HL-60/S4 treated with retinoic acid at 250 ng/mL for 4 days and 3 days (cell line): ENCODE measurements around the gene C6orf163.

ENCODE experiments used
- in situ Hi-C: fragments of 300-500 bp; cut with MboI; formaldehyde crosslinking; loops from 2 replicates; pipeline ENCODE4 v1.7.0; 2022; ENCODE audit warnings: low sequenced_read_pairs

The C6orf163 gene

GRCh38 chr6:87351583-87351982 lies 7.0 kb downstream of the C6orf163 start:
- in situ Hi-C loops: no loop called here

DNA sequence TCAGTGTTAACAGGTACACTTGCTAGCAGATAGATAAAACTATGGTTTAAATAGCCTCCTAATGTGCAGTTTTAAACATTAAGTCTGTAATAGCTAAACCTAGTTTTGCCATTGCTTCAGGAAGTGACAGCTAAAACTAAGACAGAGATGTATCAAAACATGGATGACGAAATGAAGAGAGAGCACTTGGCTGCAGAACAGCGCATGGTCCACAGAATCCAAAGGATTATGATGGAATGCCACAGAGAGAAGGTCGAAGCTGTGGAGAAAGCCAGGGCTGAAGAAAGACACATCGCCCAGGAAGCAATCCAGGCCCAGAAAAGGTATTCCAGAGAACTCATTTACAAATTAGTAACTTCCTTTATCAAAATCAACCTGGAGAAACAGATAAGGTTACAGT lies 11.6 kb downstream of the C6orf163 start:
- in situ Hi-C loops: no loop called here

DNA sequence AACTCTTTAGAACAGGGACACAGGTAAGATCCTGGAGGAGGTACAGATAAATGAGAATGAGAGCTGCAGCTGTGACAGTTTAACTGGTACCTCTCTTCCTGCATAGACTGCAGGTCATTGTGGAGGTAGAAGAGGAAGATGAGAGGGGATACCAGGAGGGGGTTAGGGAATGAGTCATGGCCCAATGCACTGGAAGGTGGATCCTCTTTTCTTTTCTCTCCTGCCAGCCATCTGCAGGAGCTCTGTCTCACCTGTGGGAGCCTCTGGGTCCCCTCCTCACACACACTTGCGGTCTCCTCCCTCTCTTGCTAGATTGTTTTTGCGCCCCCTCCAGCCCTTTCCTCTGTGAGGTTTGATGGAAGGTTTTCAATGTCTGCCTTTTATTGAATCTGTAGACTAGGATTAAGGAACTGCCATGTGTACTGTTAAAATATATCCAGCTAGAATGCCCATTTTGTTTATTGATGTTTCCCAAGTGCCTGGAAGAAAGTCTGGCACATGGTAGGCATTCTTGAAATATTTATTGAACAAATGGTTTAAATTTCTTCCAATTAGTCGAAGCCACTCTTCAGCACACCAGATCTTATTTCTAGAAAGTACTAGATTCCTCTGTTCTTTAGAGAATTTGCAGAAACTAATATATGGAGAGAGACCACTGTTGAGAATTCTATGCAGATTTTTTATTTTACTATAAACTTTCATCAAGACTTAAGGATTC lies 13.0 kb downstream of the C6orf163 start:
- in situ Hi-C loops: no loop called here

- in situ Hi-C loops: no loop called here
Observed at GRCh38 chr6:87364602-87365252, 20.1 kb downstream of the C6orf163 start.

GRCh38 chr6:87366072-87366827 lies 21.6 kb downstream of the C6orf163 start:
- in situ Hi-C loops: no loop called here

- in situ Hi-C loops: no loop called here
Observed at GRCh38 chr6:87366899-87367298, 22.3 kb downstream of the C6orf163 start.

DNA sequence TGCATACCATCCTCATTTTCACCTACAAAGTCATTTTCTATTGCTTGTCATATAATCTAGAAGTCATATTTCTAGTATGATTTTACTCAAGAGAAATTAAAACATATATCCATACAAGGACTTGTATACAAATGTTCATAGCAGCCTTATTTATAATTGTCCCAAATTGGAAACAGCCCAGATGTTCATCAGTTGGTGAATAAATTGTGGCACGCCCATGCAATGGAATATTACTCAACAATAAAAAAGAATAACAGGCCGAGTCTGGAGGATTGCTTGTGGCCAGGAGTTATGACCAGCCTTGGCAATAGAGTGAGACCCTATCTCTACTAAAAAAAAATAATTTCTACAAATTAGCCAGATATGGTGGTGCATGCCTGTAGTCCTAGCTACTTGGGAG lies 28.8 kb downstream of the C6orf163 start:
- in situ Hi-C loops: no loop called here

- in situ Hi-C loops: no loop called here
Observed at GRCh38 chr6:87375315-87375714, 30.7 kb downstream of the C6orf163 start.

DNA sequence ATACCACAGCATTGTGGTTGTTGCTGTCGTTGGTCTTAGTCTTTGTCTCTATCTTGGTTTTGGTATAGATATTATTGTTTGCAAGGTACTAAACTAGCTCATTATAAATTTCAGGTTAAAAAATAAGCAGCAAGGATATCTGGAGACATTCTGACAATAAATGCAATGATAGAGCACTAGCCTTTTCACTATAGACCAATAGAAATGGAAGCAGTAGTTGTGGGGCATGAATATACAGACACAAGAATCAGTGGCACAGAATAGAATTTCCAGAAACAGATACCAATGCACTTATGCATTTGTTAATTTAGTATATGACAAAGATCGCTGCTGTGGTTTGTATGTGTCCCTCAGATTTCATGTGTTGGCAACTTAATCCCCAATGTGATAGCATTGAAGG lies 32.0 kb downstream of the C6orf163 start:
- in situ Hi-C loops: no loop called here

GRCh38 chr6:87378947-87379346 lies 34.3 kb downstream of the C6orf163 start:
- in situ Hi-C loops: no loop called here

GRCh38 chr6:87382861-87383260 lies 38.2 kb downstream of the C6orf163 start:
- in situ Hi-C loops: no loop called here

DNA sequence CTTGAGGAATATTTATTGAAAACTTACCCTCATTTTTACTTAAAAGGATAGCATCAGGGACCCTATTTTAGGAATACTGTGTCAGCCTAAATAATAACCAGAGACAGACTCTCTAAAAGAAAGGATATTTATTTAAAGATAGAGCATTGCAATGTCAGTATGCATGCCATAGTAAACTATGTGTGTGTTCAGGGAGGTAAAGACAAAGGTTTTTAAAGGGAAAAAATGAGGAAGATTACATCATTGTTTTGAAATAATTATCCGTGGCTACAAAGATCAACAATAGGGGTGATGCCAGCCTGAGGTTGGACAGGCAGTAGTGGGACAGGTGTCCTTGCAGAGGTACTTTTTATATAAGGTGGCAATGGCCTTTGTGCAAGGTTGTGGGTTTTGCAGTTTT lies 39.4 kb downstream of the C6orf163 start:
- in situ Hi-C loops: no loop called here

- in situ Hi-C loops: no loop called here
Observed at GRCh38 chr6:87384449-87384848, 39.8 kb downstream of the C6orf163 start.

GRCh38 chr6:87391334-87391733 lies 46.7 kb downstream of the C6orf163 start:
- in situ Hi-C loops: no loop called here

- in situ Hi-C loops: no loop called here
Observed at GRCh38 chr6:87393026-87393622, 48.5 kb downstream of the C6orf163 start.

- in situ Hi-C loops: no loop called here
Observed at GRCh38 chr6:87395431-87395830, 50.8 kb downstream of the C6orf163 start.

DNA sequence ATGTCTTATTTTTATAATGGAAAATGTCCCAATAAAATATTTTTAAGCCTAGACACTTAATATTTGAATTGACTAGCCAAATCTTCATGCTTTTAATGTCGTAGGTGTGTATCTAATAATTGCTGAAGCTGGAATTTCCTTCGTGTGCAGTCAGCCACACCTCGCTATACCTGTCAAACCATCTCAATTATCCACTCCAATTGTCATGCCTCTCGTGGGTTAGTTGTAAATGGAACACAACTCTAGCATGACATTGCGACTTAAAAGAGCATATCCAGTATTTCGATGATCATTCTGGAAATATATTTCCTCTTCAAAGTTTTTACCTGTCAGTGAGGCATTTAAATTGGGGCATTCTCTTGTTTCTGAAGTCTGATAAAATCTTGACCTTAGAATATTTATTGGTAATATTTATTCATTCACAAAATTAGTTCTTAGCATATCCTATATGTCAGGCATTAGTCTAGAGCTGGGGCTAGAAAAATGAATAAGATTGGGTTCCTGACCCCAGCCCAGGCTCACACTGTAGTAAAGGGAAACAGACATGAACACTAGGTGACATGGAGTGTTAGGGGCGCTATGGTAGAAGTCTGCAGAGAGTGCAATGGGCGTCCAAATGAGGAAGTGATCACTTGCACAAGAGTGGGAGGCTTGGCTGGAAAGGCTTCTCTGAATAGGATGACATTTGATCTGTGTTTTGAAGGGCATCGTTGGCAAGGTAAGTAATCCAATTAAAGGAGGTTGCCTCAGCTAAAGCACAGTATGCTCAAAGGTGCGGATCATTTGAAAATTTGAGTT lies 52.2 kb downstream of the C6orf163 start:
- in situ Hi-C loops: no loop called here

DNA sequence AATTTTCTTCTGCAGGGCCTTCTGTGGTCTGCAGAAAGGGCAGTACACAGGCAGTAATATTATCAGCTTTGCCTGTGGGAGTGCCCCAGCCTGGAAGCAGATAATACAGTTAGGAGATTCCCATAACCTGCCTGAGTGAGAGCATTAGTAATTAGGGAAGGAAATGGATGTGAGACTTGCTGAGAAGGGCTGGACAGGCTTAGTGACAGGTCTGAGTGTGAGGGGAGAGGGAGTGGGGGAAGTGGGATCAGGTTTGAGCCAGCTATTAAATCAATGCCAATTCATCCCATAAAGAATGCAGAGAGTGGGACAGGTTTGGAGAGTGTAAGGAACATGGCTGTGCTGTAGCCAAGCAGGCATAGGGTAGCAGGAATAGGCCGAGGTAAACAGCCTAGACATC lies 53.0 kb downstream of the C6orf163 start:
- in situ Hi-C loops: no loop called here

- in situ Hi-C loops: no loop called here
Observed at GRCh38 chr6:87401832-87402231, 57.2 kb downstream of the C6orf163 start.

GRCh38 chr6:87407561-87407900 lies 62.9 kb downstream of the C6orf163 start:
- in situ Hi-C loops: no loop called here
